Psoas muscle (tissue), 8 donors: Measurements from ENCODE around the gene PCSK2. TPM values are rescaled to one million over a fixed set of nuclear protein-coding genes. Genes with fewer than 3 reads are reported as not detected.

ENCODE experiments used
- ATAC-seq, 4 donors: fragments of 200-7000 bp; cut with Tn5 transposase; one replicate each; pipeline ENCODE4 v1.9.1; 2020; ENCODE audit warnings: moderate library complexity in 3 of 4, mild to moderate bottlenecking in 2 of 4
- DNase-seq, 2 donors: peaks; one replicate each; pipeline ENCODE4 v3.0.0-alpha.2; 2020
- H3K27ac ChIP-seq: fragments of 200-600 bp; one replicate; pipeline ENCODE4 v1.8.0; 2022
- H3K27me3 ChIP-seq, 3 donors: fragments of 200-600 bp in 1 of 3; one replicate each; pipeline versions ENCODE4 v1.6.1 to v1.8.0; 2013 to 2022; ENCODE audit warnings: low read length in 2 of 3, mild to moderate bottlenecking in 2 of 3, moderate library complexity in 1 of 3; ENCODE audit not compliant: insufficient read depth in 3 of 3
- H3K36me3 ChIP-seq, 2 donors: fragments of 200-600 bp in 1 of 2; one replicate each; pipeline versions ENCODE4 v1.6.1 to v1.8.0; 2013 to 2022; ENCODE audit warnings: low read depth in 1 of 2, mild to moderate bottlenecking in 1 of 2, moderate library complexity in 1 of 2; ENCODE audit not compliant: insufficient read depth in 1 of 2
- H3K4me1 ChIP-seq: fragments of 200-600 bp; one replicate; pipeline ENCODE4 v1.8.0; 2022
- H3K4me3 ChIP-seq: fragments of 200-600 bp; one replicate; pipeline ENCODE4 v1.8.0; 2022; ENCODE audit warnings: mild to moderate bottlenecking
- H3K9me3 ChIP-seq: fragments of 200-600 bp; one replicate; pipeline ENCODE4 v1.8.0; 2022
- WGBS, 3 donors: extraction: QIAGEN DNeasy Blood & Tissue Kit; methylation state at CpG; one replicate each; pipeline versions ENCODE4 v1.1.6 to v1.1.7; 2013; 5-methylcytosine and 5-hydroxymethylcytosine counted together
- intact Hi-C, 2 donors: fragments of 100-400 bp; cut with DNase I; formaldehyde crosslinking; loops; one replicate each; pipeline versions ENCODE4 v1.11.0 to v1.14.2; 2022
- polyA plus RNA-seq, 3 donors: library from polyadenylated mRNA; stranded (reverse); fragments of 200-250 nt; gene quantifications; one replicate each; pipeline ENCODE4 v1.2.3, GENCODE V29; 2013
- total RNA-seq, 4 donors: library from RNA; stranded (reverse); fragmentation: NEBNext Ultra II Directional in 2 of 4; extraction: Animal tissue kit (Norgen Biotek cat#: 25700) in 2 of 4; gene quantifications; one replicate each; pipeline versions ENCODE4 v1.2.1 to v1.2.4, GENCODE V29; 2021 to 2023
- TF ChIP-seq, protein P1 (sequence below): fragments of 200-600 bp; IDR thresholded peaks from one replicate; pipeline ENCODE4 v1.8.0; 2022; ENCODE audit warnings: antibody characterized with exemption
- donor health status: healthy with polysubstance abuse.
- donor health status: DM: no; HTN: no; CAD: no; lungs with moderate emphysema.
- donor health status: Bipolar disorder and iron deficiency.
- donor health status: healthy.
- donor health status: DM: yes; HTN: yes; CAD: no.
- donor health status: DM: no; HTN: no; CAD: no.
- donor health status: DM: no; HTN: no; CAD: no.
- donor health status: DM: yes; HTN: yes; CAD: no.

Gene PCSK2
- total and polyA plus RNA-seq, 7 donors = 0.01 to 0.26 (median 0.04) TPM; not detected in 3

DNA sequence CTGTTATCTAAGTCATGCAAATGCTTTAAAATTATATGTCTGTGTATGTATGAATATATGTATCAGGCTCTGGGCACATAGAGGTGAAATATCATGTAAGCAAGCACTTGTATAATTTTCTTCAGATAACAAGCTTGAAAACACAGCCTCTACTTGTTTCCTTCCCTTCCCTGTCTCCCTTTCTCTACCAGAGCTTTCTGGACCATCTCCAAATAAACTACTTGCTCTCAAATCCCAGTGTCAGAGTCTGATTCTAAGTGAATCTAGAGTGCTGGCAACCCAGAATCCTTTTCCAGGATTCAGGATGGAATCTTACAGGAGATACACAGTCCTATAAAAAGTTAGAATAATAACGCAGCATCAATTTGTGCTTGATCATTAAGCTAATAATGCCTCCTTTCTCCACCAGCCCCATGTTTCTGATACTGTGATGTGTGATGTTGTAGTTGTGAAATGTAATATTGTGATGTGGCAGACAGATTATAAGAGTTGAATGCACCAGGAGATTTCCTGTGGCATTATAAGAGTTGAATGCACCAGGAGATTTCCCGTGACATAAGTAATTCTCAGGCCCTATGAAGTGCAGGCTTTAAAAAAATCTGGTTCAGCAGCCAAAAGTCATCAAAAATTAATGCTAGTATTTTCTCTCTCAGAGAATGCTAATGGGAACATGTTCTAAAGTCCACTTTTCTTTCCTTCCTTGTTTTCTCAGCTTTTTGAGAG is 89.6 kb downstream of the PCSK2 start:
- no peaks in the 10 kb centered on the region for H3K9me3 ChIP-seq
- H3K27ac ChIP-seq = no peak overlapping the region
- TF ChIP-seq, protein P1, sequence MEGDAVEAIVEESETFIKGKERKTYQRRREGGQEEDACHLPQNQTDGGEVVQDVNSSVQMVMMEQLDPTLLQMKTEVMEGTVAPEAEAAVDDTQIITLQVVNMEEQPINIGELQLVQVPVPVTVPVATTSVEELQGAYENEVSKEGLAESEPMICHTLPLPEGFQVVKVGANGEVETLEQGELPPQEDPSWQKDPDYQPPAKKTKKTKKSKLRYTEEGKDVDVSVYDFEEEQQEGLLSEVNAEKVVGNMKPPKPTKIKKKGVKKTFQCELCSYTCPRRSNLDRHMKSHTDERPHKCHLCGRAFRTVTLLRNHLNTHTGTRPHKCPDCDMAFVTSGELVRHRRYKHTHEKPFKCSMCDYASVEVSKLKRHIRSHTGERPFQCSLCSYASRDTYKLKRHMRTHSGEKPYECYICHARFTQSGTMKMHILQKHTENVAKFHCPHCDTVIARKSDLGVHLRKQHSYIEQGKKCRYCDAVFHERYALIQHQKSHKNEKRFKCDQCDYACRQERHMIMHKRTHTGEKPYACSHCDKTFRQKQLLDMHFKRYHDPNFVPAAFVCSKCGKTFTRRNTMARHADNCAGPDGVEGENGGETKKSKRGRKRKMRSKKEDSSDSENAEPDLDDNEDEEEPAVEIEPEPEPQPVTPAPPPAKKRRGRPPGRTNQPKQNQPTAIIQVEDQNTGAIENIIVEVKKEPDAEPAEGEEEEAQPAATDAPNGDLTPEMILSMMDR = no peak
- ATAC-seq (no peak), DNase-seq (no peak)
- WGBS, 3 donors = 80 to 82% (median 81%) methylated on average over 2 of the region's 2 CpGs
- H3K27me3 ChIP-seq = peaks cover 2 to 28% (median 3%) of the 10 kb centered on the region in 3 donors
- H3K4me3 ChIP-seq = no peak overlapping the region
- intact Hi-C loops = no loop called here
- H3K36me3 ChIP-seq = no peaks in the 10 kb centered on the region
- no peaks in the 10 kb centered on the region for H3K4me1 ChIP-seq

DNA sequence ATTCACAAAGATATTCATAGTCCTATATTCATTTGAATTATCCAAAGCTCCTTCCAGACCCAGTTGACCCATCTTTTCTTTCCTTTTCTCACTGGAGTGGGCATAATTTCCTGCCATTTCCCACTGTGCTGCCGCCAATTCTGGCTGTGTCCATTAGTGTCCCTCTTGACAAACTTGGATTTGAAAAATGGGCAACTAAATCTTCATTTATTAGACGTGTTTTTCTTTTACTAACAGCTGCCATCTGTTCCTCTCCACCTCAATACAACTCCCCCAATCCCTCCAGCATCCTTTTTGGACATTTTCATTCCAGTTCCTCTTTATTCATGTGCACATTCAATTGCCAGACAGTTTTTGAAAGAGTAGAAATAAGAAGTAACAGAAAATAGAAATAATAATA is 90.5 kb downstream of the PCSK2 start:
- Histone ChIP-seq H3K4me3 (no peak overlapping the region), H3K36me3 (no peaks in the 10 kb centered on the region), H3K27me3 (peaks cover 2 to 28% (median 3%) of the 10 kb centered on the region in 3 donors), H3K4me1 (no peaks in the 10 kb centered on the region), H3K9me3 (no peaks in the 10 kb centered on the region), H3K27ac (no peak overlapping the region)
- 36 to 44% (median 39%) methylated on average over 2 of the region's 2 CpGs for WGBS, 3 donors
- ATAC-seq (no peak), DNase-seq (no peak)
- TF ChIP-seq, protein P1 = no peak
- intact Hi-C loops = no loop called here

DNA sequence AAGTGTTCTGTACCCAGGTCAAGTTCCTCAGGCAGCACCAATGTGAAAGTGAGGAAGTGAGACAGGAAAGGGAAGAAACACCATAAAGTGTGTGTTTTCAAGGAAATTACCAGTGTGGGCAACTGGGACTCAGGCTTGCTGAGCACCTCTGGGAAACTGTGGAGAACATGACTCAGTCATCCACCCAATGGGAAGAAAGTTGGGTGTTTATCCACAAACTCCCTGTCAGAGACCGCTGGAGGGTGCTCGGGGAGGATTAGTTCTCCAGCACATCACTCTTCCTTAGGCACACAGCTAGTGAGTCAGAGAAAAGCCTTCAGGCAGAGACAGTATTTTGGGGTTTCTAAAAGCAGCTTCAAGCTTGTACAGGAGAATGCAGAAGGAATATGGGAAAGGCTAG is 93.6 kb downstream of the PCSK2 start:
- no peaks in the 10 kb centered on the region for H3K4me1 ChIP-seq
- peaks cover under 1 to 14% (median 5%) of the 10 kb centered on the region in 3 donors for H3K27me3 ChIP-seq
- H3K9me3 ChIP-seq = no peaks in the 10 kb centered on the region
- no peak for ATAC-seq
- 72 to 83% (median 78%) methylated on average over 2 of the region's 2 CpGs for WGBS, 3 donors
- no peaks in the 10 kb centered on the region for H3K36me3 ChIP-seq
- no peak overlapping the region for H3K27ac ChIP-seq
- no peak for DNase-seq
- intact Hi-C loops = no loop called here
- TF ChIP-seq, protein P1 = no peak
- no peak overlapping the region for H3K4me3 ChIP-seq

DNA sequence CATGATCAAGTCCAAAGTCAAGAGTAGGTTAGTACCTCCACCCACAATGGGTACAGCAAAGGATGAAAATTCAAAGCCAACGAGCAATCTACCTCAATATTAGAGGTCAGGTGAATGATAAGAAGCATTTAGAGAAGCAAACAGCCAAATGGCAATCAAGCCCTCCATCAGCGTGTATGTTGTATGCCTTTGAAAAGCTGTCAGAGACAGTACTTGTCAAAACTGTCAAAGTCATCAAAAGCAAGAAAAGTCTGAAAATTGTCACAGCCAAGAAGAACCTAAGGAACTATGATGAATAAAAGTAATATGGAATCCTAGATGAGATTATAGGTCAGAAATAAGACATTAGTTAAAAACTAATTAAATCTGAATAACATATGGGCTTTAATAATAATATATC is 99.3 kb downstream of the PCSK2 start:
- intact Hi-C loops = no loop called here
- WGBS, 3 donors = 84 to 94% (median 86%) methylated on average over 2 of the region's 2 CpGs
- DNase-seq = no peak
- H3K9me3 ChIP-seq = no peaks in the 10 kb centered on the region
- TF ChIP-seq, protein P1 = no peak
- H3K27ac ChIP-seq = no peak overlapping the region
- no peak for ATAC-seq
- no peaks in the 10 kb centered on the region for H3K4me1 ChIP-seq
- peaks cover 0 to 3% (median 2%) of the 10 kb centered on the region in 3 donors for H3K27me3 ChIP-seq
- H3K4me3 ChIP-seq = no peak overlapping the region
- H3K36me3 ChIP-seq = no peaks in the 10 kb centered on the region
